Peyer's patch (tissue), 4 donors: ENCODE measurements around the gene ERP44.

Experiments used
- CTCF ChIP-seq, 6 experiments: fragments of 450-650 bp in 4 of 6; fragments of 200-600 bp in 2 of 6; sonication (generic) in 1 of 6; IDR thresholded peaks; one replicate each; pipeline ENCODE4 v1.5.1; 2017 to 2019; ENCODE audit warnings: antibody characterized with exemption in 6 of 6, mild to moderate bottlenecking in 3 of 6, moderate library complexity in 1 of 6
- POLR2A ChIP-seq, 2 donors: fragments of 450-650 bp; IDR thresholded peaks; one replicate each; pipeline ENCODE4 v1.5.1; 2017; ENCODE audit warnings: antibody characterized with exemption in 2 of 2, mild to moderate bottlenecking in 2 of 2, moderate library complexity in 2 of 2

GRCh38 chr9:99971410-99971809 lies 127.4 kb downstream of the ERP44 start:
- TF ChIP-seq CTCF (IDR thresholded peaks at IDR 0.05) (no peak), POLR2A (IDR thresholded peaks at IDR 0.05) (no peak)
